ENCODE data around the gene ARHGAP28.

The ARHGAP28 gene

DNA sequence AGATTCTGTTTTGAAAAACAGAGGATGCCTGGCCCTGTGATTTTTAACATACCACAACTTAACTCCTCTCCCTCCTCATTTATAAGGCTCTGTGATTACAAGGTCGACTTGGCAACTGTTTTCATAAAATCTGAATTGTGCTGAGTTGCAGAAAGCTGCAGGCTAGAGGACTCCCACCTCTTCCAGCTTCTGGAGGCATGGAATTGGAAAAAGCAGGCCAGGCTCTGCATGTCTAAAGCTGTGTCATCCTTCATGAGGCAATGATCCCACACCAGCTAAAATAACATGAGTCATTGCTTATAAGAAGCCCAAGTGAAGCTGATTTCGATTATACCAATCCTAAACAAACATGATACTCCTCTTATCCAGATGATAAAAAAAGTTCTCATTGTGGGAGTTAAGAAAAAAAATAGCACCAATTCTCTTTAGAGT is 11.7 kb downstream of the ARHGAP28 start:
- in situ Hi-C loops (cut with MboI; ENCODE audit: low sequenced_read_pairs) = no loop called here
- H3K36me3 ChIP-seq (replicated peaks) = no peaks in the 10 kb centered on the region
- no peaks in the 10 kb centered on the region for H3K27me3 ChIP-seq (ENCODE audit: low read depth)
- DNase-seq (ENCODE audit: low spot score in 2 of 2) = no peak
- no peak overlapping the region for H3K4me3 ChIP-seq
- H3K4me1 ChIP-seq = no peaks in the 10 kb centered on the region
- H3K9me3 ChIP-seq = no peaks in the 10 kb centered on the region

DNA sequence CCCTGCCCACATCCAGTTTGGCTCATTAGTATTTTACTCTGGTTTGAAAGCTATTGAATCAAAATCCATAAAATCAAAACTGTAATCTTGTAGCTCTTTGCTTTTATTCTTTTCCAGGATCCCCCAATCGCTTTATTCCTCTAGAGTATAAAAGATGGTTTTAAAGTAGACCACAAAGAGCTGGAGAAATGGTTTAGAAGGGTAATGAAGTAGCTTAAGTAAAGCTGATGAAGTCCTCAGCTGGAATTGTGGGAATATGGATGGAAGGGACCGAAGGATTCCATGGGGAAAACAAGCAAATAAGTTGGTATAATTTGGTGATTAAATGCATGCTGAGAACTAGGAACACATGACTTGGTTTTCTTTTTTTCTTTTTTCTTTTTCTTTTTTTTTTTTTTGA is 12.3 kb downstream of the ARHGAP28 start:
- in situ Hi-C loops (cut with MboI; ENCODE audit: low sequenced_read_pairs) = no loop called here
- H3K4me3 ChIP-seq = no peak overlapping the region
- no peaks in the 10 kb centered on the region for H3K27me3 ChIP-seq (ENCODE audit: low read depth)
- DNase-seq (ENCODE audit: low spot score in 2 of 2) = no peak
- H3K4me1 ChIP-seq = no peaks in the 10 kb centered on the region
- no peaks in the 10 kb centered on the region for H3K9me3 ChIP-seq
- H3K36me3 ChIP-seq (replicated peaks) = no peaks in the 10 kb centered on the region

DNA sequence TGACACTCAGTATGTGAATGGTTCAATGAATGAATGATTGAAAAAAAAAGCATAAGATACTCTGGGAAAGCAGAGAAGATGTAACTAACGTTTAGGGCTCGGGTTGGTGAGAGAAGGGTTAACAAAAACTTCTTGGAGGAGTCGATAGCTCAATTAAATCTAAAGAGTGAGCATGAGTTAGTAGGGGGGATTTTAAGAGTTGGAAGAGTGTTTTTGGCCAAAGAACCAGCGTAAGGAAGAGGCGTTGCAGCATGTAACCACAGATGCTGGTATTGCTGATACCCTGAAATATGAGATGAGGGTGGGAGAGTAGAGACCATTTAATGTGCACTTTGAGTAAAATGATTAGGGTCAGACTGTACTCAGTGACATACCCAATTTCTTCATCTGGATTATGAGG is 14.5 kb downstream of the ARHGAP28 start:
- Histone ChIP-seq H3K4me3 (no peak overlapping the region), H3K27me3 (ENCODE audit: low read depth) (no peaks in the 10 kb centered on the region), H3K36me3 (replicated peaks) (no peaks in the 10 kb centered on the region), H3K4me1 (no peaks in the 10 kb centered on the region), H3K9me3 (no peaks in the 10 kb centered on the region)
- no peak for DNase-seq (ENCODE audit: low spot score in 2 of 2)
- in situ Hi-C loops (cut with MboI; ENCODE audit: low sequenced_read_pairs) = no loop called here

GRCh38 chr18:6744816-6745455 is 15.4 kb downstream of the ARHGAP28 start:
- Histone ChIP-seq H3K36me3 (replicated peaks) (no peaks in the 10 kb centered on the region), H3K9me3 (no peaks in the 10 kb centered on the region), H3K27me3 (ENCODE audit: low read depth) (no peaks in the 10 kb centered on the region), H3K4me3 (no peak overlapping the region), H3K4me1 (no peaks in the 10 kb centered on the region)
- no peak for DNase-seq (ENCODE audit: low spot score in 2 of 2)
- in situ Hi-C loops (cut with MboI; ENCODE audit: low sequenced_read_pairs) = no loop called here

DNA sequence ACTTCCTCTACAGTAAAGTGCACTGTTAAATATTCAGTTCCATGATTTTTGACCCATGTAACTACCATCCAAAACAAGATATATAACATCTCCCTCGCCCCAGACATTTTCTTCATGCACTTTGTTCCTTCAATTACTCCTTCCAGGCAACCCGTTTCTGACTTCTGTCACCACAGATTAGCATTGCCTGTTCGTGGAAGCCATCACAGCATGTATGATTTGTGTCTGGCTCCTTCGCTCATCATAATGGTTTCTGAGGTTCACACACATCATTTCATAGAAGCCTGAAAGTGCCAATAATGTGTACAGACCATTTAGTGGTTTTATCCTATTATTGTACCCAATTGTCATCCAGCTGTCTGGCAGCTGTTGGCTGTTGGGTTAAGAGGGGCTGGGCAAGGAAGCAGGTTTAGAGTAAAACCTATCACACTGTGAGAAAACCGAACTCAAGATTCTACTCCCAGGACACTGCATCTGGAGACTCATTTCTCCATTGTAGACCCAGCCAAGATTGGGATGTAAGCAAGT is 16.1 kb downstream of the ARHGAP28 start:
- Histone ChIP-seq H3K36me3 (replicated peaks) (no peaks in the 10 kb centered on the region), H3K27me3 (ENCODE audit: low read depth) (no peaks in the 10 kb centered on the region), H3K4me1 (no peaks in the 10 kb centered on the region), H3K9me3 (no peaks in the 10 kb centered on the region), H3K4me3 (no peak overlapping the region)
- in situ Hi-C loops (cut with MboI; ENCODE audit: low sequenced_read_pairs) = no loop called here
- DNase-seq (ENCODE audit: low spot score in 2 of 2) = no peak

- in situ Hi-C loops (cut with MboI; ENCODE audit: low sequenced_read_pairs) = no loop called here
- Histone ChIP-seq H3K36me3 (replicated peaks) (no peaks in the 10 kb centered on the region), H3K9me3 (no peaks in the 10 kb centered on the region), H3K4me1 (no peaks in the 10 kb centered on the region), H3K27me3 (ENCODE audit: low read depth) (no peaks in the 10 kb centered on the region), H3K4me3 (no peak overlapping the region)
- no peak for DNase-seq (ENCODE audit: low spot score in 2 of 2)
Observed at GRCh38 chr18:6746386-6746960, 17.0 kb downstream of the ARHGAP28 start.

- no peaks in the 10 kb centered on the region for H3K36me3 ChIP-seq (replicated peaks)
- H3K4me3 ChIP-seq = no peak overlapping the region
- no peak for DNase-seq (ENCODE audit: low spot score in 2 of 2)
- no peaks in the 10 kb centered on the region for H3K9me3 ChIP-seq
- H3K27me3 ChIP-seq (ENCODE audit: low read depth) = no peaks in the 10 kb centered on the region
- no peaks in the 10 kb centered on the region for H3K4me1 ChIP-seq
- in situ Hi-C loops (cut with MboI; ENCODE audit: low sequenced_read_pairs) = no loop called here
Observed at GRCh38 chr18:6747646-6748045, 18.1 kb downstream of the ARHGAP28 start.

DNA sequence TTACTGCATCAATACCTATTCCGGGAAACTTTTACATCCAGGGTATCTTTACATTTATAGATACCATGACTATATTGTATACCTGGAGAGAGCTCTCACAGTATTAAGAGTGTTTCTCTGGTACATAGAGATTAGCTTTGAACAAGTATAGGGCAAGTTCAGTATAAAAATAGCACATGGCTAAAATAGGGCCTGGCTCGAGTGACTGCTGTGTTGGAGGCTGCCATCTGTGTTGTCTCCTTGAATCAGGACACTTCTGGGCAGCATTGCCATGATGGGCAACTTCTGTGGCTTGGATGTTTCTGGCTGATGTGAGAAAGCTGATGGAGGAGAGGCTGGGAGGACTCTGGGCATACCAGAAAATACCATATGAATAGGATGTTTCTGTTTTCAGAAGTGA is 18.7 kb downstream of the ARHGAP28 start:
- in situ Hi-C loops (cut with MboI; ENCODE audit: low sequenced_read_pairs) = no loop called here
- H3K4me3 ChIP-seq = no peak overlapping the region

GRCh38 chr18:6750411-6750810 is 20.9 kb downstream of the ARHGAP28 start:
- in situ Hi-C loops (cut with MboI; ENCODE audit: low sequenced_read_pairs) = no loop called here
- no peaks in the 10 kb centered on the region for H3K27me3 ChIP-seq (ENCODE audit: low read depth)
- DNase-seq (ENCODE audit: low spot score in 2 of 2) = no peak
- no peaks in the 10 kb centered on the region for H3K4me1 ChIP-seq
- H3K4me3 ChIP-seq = no peak overlapping the region
- H3K9me3 ChIP-seq = no peaks in the 10 kb centered on the region; the same call in 1 of the 2 replicates
- H3K36me3 ChIP-seq (replicated peaks) = no peaks in the 10 kb centered on the region

More for the DNA sequence above, 18.7 kb downstream of the ARHGAP28 start:
- H3K9me3 ChIP-seq = no peaks in the 10 kb centered on the region
- no peak for DNase-seq (ENCODE audit: low spot score in 2 of 2)
- no peaks in the 10 kb centered on the region for H3K4me1 ChIP-seq
- no peaks in the 10 kb centered on the region for H3K27me3 ChIP-seq (ENCODE audit: low read depth)
- no peaks in the 10 kb centered on the region for H3K36me3 ChIP-seq (replicated peaks)

- Histone ChIP-seq H3K4me3 (no peak overlapping the region), H3K4me1 (no peaks in the 10 kb centered on the region), H3K36me3 (replicated peaks) (no peaks in the 10 kb centered on the region), H3K27me3 (ENCODE audit: low read depth) (no peaks in the 10 kb centered on the region), H3K9me3 (no peaks in the 10 kb centered on the region; the same call in 1 of the 2 replicates)
- in situ Hi-C loops (cut with MboI; ENCODE audit: low sequenced_read_pairs) = no loop called here
- DNase-seq (ENCODE audit: low spot score in 2 of 2) = no peak
Observed at GRCh38 chr18:6751222-6751621, 21.7 kb downstream of the ARHGAP28 start.

- H3K36me3 ChIP-seq (replicated peaks) = no peaks in the 10 kb centered on the region
- H3K4me3 ChIP-seq = no peak overlapping the region
- no peaks in the 10 kb centered on the region for H3K4me1 ChIP-seq
- no peak for DNase-seq (ENCODE audit: low spot score in 2 of 2)
- no peaks in the 10 kb centered on the region; the same call in 1 of the 2 replicates for H3K9me3 ChIP-seq
- no peaks in the 10 kb centered on the region for H3K27me3 ChIP-seq (ENCODE audit: low read depth)
- in situ Hi-C loops (cut with MboI; ENCODE audit: low sequenced_read_pairs) = no loop called here
Observed at GRCh38 chr18:6752202-6752860, 22.8 kb downstream of the ARHGAP28 start.

DNA sequence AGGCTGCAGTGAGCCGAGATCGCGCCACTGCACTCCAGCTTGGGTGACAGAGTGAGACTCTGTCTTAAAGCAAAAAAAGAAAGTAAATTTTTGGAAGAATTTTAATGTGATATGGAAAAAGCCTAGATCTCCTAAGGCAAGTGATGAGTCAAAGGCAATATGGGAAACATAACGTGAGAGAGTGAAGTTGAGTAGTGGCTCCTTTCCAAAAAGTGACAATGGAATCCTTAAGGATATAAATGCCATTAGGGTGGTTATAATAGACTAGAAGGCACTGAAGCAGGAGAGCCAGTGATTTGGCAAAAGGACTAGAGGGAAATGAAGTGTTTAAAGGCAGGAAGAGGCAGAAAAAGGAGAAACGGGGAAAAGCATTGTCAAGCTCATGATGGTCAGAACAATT is 25.6 kb downstream of the ARHGAP28 start:
- no peaks in the 10 kb centered on the region; the same call in 1 of the 2 replicates for H3K9me3 ChIP-seq
- no peaks in the 10 kb centered on the region for H3K4me1 ChIP-seq
- H3K4me3 ChIP-seq = no peak overlapping the region
- in situ Hi-C loops (cut with MboI; ENCODE audit: low sequenced_read_pairs) = no loop called here
- H3K27me3 ChIP-seq (ENCODE audit: low read depth) = no peaks in the 10 kb centered on the region
- H3K36me3 ChIP-seq (replicated peaks) = no peaks in the 10 kb centered on the region
- no peak for DNase-seq (ENCODE audit: low spot score in 2 of 2)

- no peak for DNase-seq (ENCODE audit: low spot score in 2 of 2)
- in situ Hi-C loops (cut with MboI; ENCODE audit: low sequenced_read_pairs) = no loop called here
- no peaks in the 10 kb centered on the region for H3K27me3 ChIP-seq (ENCODE audit: low read depth)
- H3K9me3 ChIP-seq = no peaks in the 10 kb centered on the region; the same call in 1 of the 2 replicates
- no peak overlapping the region for H3K4me3 ChIP-seq
- H3K4me1 ChIP-seq = no peaks in the 10 kb centered on the region
- no peaks in the 10 kb centered on the region for H3K36me3 ChIP-seq (replicated peaks)
Observed at GRCh38 chr18:6757931-6758330, 28.4 kb downstream of the ARHGAP28 start.

DNA sequence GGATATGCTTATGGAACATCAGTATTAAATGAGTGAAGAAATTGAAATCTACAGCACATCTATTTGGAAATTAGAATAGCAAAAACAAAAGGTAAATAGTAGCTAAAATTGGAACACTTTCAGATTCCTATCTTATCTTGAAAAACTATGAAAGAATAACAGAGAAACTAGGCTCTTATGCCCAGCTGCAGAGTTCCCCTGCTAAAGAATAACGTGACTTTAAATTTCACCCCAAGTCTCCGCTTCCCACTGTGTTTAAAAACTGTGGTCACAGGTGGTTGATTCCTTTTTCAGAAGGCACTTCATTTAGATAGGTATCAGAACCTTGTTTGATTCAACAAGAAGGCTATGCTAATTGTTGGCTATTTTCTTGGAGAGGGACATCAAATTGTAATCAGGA is 30.1 kb downstream of the ARHGAP28 start:
- Histone ChIP-seq H3K9me3 (no peaks in the 10 kb centered on the region), H3K4me1 (no peaks in the 10 kb centered on the region), H3K27me3 (ENCODE audit: low read depth) (no peaks in the 10 kb centered on the region), H3K36me3 (replicated peaks) (no peaks in the 10 kb centered on the region), H3K4me3 (no peak overlapping the region)
- in situ Hi-C loops (cut with MboI; ENCODE audit: low sequenced_read_pairs) = no loop called here
- no peak for DNase-seq (ENCODE audit: low spot score in 2 of 2)
